Mesangial cell (primary cell): ENCODE data around the gene NFIA. TPM values are rescaled to one million over a fixed set of nuclear protein-coding genes. Genes with fewer than 3 reads are reported as not detected.

Experiments used
- total RNA-seq: library from RNA; depleted of rRNA; stranded (reverse); fragments of >200 nt; gene quantifications from 2 replicates; pipeline ENCODE4 v1.2.3, GENCODE V29; 2015

Gene NFIA
- 6.7 and 11.0 TPM in 2 replicates for total RNA-seq

DNA sequence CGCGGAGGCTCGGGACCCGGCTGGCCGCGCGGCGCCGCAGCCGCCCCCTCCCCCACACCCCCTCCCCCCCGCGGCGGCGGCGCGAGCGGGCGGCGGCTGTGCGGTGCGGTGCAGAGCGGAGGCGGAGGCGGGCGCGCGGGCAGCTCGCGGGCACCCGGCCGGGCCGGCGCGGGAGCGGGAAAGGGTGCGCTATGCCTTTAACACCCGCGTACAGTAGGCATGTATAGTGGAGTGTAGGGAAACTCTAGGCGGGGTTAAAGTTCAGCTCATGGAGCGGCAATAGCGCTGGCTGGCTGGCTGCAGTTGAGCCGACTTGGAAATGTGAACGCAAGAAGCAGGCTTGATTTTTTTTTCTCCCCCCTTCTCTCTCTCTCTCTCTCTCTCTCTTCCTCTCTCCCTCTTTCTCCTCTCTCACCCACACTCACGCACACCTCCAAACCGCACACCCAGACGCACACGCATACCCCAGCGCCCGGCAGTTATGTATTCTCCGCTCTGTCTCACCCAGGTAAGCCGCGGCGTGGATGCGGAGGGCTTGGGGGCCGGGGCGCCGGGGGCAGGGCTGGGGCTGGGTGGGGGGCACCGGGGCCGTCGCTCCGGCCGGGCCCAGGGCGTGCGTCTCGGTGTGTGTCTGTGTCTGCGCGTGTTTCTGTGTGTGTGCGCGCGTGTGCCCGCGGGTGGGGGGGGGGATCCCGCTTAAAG is at the start of gene NFIA:
TSS of gene NFIA (plus strand) at position 251 of the 702 bp plus-strand sequence.

